ENCODE results near the gene KSR2. TPM values are rescaled to one million over a fixed set of nuclear protein-coding genes. Genes with fewer than 3 reads are reported as not detected.

The KSR2 gene
- total and polyA plus RNA-seq, 10 of the 15 experiments (the other 5 are each of a cell fraction or from before 2014, with no cell fraction given), result under 0.01 to 1.5 (median 0.01) TPM; not detected in 3

GRCh38 chr12:117998719-117999118 is 29.9 kb upstream of the KSR2 start (continued):
- TF ChIP-seq ATF3 (IDR thresholded peaks at IDR 0.05; ENCODE audit: borderline replicate concordance, extremely low read depth, low read depth, low read length), result no peak
- no peak for TF ChIP-seq SMARCA5 (IDR thresholded peaks at IDR 0.05)
- TF ChIP-seq JUNB (IDR thresholded peaks at IDR 0.05), result no peak
- no peak for TF ChIP-seq ETV6 (conservative IDR thresholded peaks at IDR 0.05 in 1 of 2, IDR thresholded peaks at IDR 0.05 in 1 of 2; ENCODE audit: borderline replicate concordance in 1 of 2, low read depth in 1 of 2)

GRCh38 chr12:117994551-117995438 is 26.0 kb upstream of the KSR2 start:
- RAD21 ChIA-PET (ENCODE audit: unreplicated experiment), result no interaction called here
- FAIRE-seq (no peak), ATAC-seq (no peak), DNase-seq (ENCODE audit: low read depth, low spot score) (no peak)
- H3K4me3 ChIP-seq, result no peak overlapping the region
- in situ Hi-C loops (cut with MboI) (no loop called here), intact Hi-C loops (cut with micrococcal nuclease; ENCODE audit: unreplicated experiment) (no loop called here)
- POLR2A ChIA-PET, result no interaction called here
- no peak overlapping the region for H3K4me2 ChIP-seq (ENCODE audit: control insufficient read depth, insufficient read depth)
- H2AFZ ChIP-seq (ENCODE audit: control insufficient read depth, low read depth, low read length), result no peak overlapping the region
- no peaks in the 10 kb centered on the region for H3K4me1 ChIP-seq (ENCODE audit: control insufficient read depth, insufficient read depth, low read length)
- no TSS peak for BruUV-seq (replicated peaks)
- no peaks in the 10 kb centered on the region for H3K36me3 ChIP-seq (ENCODE audit: control insufficient read depth in 2 of 2, insufficient read depth in 2 of 2, low read length in 1 of 2)
- no peaks in the 10 kb centered on the region for H4K20me1 ChIP-seq (ENCODE audit: control insufficient read depth, insufficient read depth)
- WGBS (ENCODE audit: insufficient coverage, insufficient replicate concordance, low lambda C conversion rate, missing lambda C conversion rate), result 26% methylated on average over 3 of the region's 3 CpGs
- CTCF ChIA-PET, result no interaction called here
- H3K9ac ChIP-seq (ENCODE audit: control insufficient read depth, insufficient read depth, low read length), result no peak overlapping the region
- TF ChIP-seq PAX5 (IDR thresholded peaks at IDR 0.05; ENCODE audit: borderline replicate concordance, low read depth, low read length) (no peak), PML (IDR thresholded peaks at IDR 0.05; ENCODE audit: low read length) (no peak), EGR1 (IDR thresholded peaks at IDR 0.05; ENCODE audit: borderline replicate concordance in 1 of 2, low read depth in 2 of 2, low read length in 2 of 2) (no peak), ZSCAN29 (IDR thresholded peaks at IDR 0.05) (no peak), KAT2A (conservative IDR thresholded peaks at IDR 0.05; ENCODE audit: control insufficient read depth, low read depth, low read length) (no peak), NFIC (IDR thresholded peaks at IDR 0.05; ENCODE audit: low read depth, low read length) (no peak), E2F4 (IDR thresholded peaks at IDR 0.05; ENCODE audit: low read depth, low read length) (no peak), MYB (IDR thresholded peaks at IDR 0.05; ENCODE audit: borderline replicate concordance, low read depth, low read length) (no peak)
- TF ChIP-seq, protein P1, sequence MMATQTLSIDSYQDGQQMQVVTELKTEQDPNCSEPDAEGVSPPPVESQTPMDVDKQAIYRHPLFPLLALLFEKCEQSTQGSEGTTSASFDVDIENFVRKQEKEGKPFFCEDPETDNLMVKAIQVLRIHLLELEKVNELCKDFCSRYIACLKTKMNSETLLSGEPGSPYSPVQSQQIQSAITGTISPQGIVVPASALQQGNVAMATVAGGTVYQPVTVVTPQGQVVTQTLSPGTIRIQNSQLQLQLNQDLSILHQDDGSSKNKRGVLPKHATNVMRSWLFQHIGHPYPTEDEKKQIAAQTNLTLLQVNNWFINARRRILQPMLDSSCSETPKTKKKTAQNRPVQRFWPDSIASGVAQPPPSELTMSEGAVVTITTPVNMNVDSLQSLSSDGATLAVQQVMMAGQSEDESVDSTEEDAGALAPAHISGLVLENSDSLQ (IDR thresholded peaks at IDR 0.05), result no peak
- no peaks in the 10 kb centered on the region for H3K27me3 ChIP-seq (replicated peaks in 1 of 2; ENCODE audit: control insufficient read depth in 2 of 2, insufficient read depth in 2 of 2, low read length in 1 of 2)
- no peaks in the 10 kb centered on the region for H3K79me2 ChIP-seq (ENCODE audit: control insufficient read depth, insufficient read depth, low read length)
- SMC1A ChIA-PET (ENCODE audit: uncharacterized antibody, unreplicated experiment), result no interaction called here
- no peak overlapping the region for H3K27ac ChIP-seq (ENCODE audit: control insufficient read depth, insufficient read depth)
- no peaks in the 10 kb centered on the region; the same call in 2 of the 3 replicates for H3K9me3 ChIP-seq (replicated peaks; ENCODE audit: control insufficient read depth, insufficient read depth, low read length)

All from GM12878 (cell line).